ENCODE results near the gene SEMA3E. TPM values are rescaled to one million over a fixed set of nuclear protein-coding genes. Genes with fewer than 3 reads are reported as not detected.

SEMA3E gene
- total and polyA plus RNA-seq, 7 experiments from 2014 or later: not detected

DNA sequence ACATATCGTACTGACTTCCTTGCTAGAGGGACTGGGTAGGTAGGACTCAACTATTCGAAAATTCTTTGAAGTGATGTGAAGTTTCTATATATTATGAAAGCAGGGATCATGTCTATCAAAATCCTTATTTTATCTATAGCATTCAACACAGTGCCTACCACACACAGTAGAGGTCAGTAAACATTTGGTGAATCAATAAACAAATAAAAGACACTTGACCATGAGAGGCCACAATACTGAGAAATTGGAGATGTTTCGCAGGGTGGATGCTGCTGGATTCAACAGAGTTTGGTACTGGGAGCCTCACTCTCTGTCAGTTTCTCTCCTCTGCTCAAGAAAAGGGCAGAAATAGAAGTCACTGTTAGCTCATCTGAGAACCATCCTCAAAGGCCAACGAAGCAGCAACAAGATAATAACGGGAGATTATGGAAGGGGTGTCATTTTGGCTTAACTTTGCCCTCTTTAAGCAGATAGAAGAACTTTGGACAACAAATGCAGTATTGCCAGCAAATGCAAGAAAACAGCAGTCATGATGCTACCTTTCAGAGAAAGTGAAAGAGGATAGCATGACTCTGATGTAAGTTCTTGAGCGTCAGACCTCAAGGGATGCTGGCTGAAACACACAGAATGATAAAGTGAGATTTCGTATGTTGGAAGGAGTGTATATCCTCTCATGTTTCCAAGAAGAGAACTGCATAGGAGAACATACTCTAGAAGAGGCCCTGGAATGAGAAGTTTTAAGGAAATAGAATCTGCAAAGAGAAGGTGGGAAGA, 107.6 kb downstream of the SEMA3E start:
- intact Hi-C loops (cut with micrococcal nuclease): no loop called here
- no peak for ATAC-seq
- no peak for DNase-seq
- Histone ChIP-seq H3K4me1 (ENCODE audit: control insufficient read depth in 2 of 2, insufficient read depth in 2 of 2, low read length in 2 of 2) (no peaks in the 10 kb centered on the region), H3K9me3 (ENCODE audit: control insufficient read depth in 2 of 3, low read length in 3 of 3) (no peaks in the 10 kb centered on the region), H3K27ac (ENCODE audit: low read depth, low read length) (no peak overlapping the region), H3K4me3 (ENCODE audit: low read length) (no peak overlapping the region), H3K36me3 (ENCODE audit: control insufficient read depth in 2 of 3, insufficient read depth in 3 of 3, low read length in 3 of 3) (no peaks in the 10 kb centered on the region), H3K27me3 (ENCODE audit: control insufficient read depth in 2 of 2, insufficient read depth in 2 of 2, low read length in 2 of 2) (no peaks in the 10 kb centered on the region)
- no peaks in the 10 kb centered on the region for H3K4me1 Mint-ChIP-seq
- no peak overlapping the region for H3K4me3 Mint-ChIP-seq
- no peaks in the 10 kb centered on the region for H3K27me3 Mint-ChIP-seq
- ChIA-PET CTCF (no interaction called here), POLR2A (no interaction called here)
- H3K9me3 Mint-ChIP-seq: peaks cover 0 to 14% (median 2%) of the 10 kb centered on the region in 11 donors
- no peaks in the 10 kb centered on the region for H3K36me3 Mint-ChIP-seq
- H3K27ac Mint-ChIP-seq: no peak overlapping the region

GRCh38 chr7:83534488-83534887, 114.5 kb downstream of the SEMA3E start:
- H3K27ac Mint-ChIP-seq: no peak overlapping the region
- ChIA-PET POLR2A (no interaction called here), CTCF (no interaction called here)
- Histone ChIP-seq H3K4me3 (ENCODE audit: low read length) (no peak overlapping the region), H3K27ac (ENCODE audit: low read depth, low read length) (no peak overlapping the region), H3K27me3 (ENCODE audit: control insufficient read depth in 2 of 2, insufficient read depth in 2 of 2, low read length in 2 of 2) (no peaks in the 10 kb centered on the region), H3K9me3 (ENCODE audit: control insufficient read depth in 2 of 3, low read length in 3 of 3) (no peaks in the 10 kb centered on the region), H3K4me1 (ENCODE audit: control insufficient read depth in 2 of 2, insufficient read depth in 2 of 2, low read length in 2 of 2) (no peaks in the 10 kb centered on the region), H3K36me3 (ENCODE audit: control insufficient read depth in 2 of 3, insufficient read depth in 3 of 3, low read length in 3 of 3) (no peaks in the 10 kb centered on the region)
- no peak for ATAC-seq
- H3K4me3 Mint-ChIP-seq: no peak overlapping the region
- no peak for DNase-seq
- no peaks in the 10 kb centered on the region for H3K36me3 Mint-ChIP-seq
- H3K27me3 Mint-ChIP-seq: no peaks in the 10 kb centered on the region
- H3K4me1 Mint-ChIP-seq: no peaks in the 10 kb centered on the region
- peaks cover 0 to 10% (median 2%) of the 10 kb centered on the region in 11 donors for H3K9me3 Mint-ChIP-seq
- intact Hi-C loops (cut with micrococcal nuclease): no loop called here

GRCh38 chr7:83532219-83532618, 116.7 kb downstream of the SEMA3E start:
- Mint-ChIP-seq H3K4me3 (no peak overlapping the region), H3K27ac (no peak overlapping the region), H3K27me3 (no peaks in the 10 kb centered on the region), H3K36me3 (no peaks in the 10 kb centered on the region), H3K9me3 (peaks cover 0 to 5% (median 0%) of the 10 kb centered on the region in 11 donors), H3K4me1 (no peaks in the 10 kb centered on the region)
- no peak for ATAC-seq
- H3K4me1 ChIP-seq (ENCODE audit: control insufficient read depth in 2 of 2, insufficient read depth in 2 of 2, low read length in 2 of 2): no peaks in the 10 kb centered on the region
- no peak for DNase-seq
- CTCF ChIA-PET: no interaction called here
- no peaks in the 10 kb centered on the region for H3K27me3 ChIP-seq (ENCODE audit: control insufficient read depth in 2 of 2, insufficient read depth in 2 of 2, low read length in 2 of 2)
- H3K9me3 ChIP-seq (ENCODE audit: control insufficient read depth in 2 of 3, low read length in 3 of 3): no peaks in the 10 kb centered on the region
- POLR2A ChIA-PET: no interaction called here
- no peak overlapping the region for H3K27ac ChIP-seq (ENCODE audit: low read depth, low read length)
- intact Hi-C loops (cut with micrococcal nuclease): no loop called here
- H3K4me3 ChIP-seq (ENCODE audit: low read length): no peak overlapping the region
- no peaks in the 10 kb centered on the region for H3K36me3 ChIP-seq (ENCODE audit: control insufficient read depth in 2 of 3, insufficient read depth in 3 of 3, low read length in 3 of 3)

GRCh38 chr7:83531766-83532165, 117.2 kb downstream of the SEMA3E start:
- DNase-seq: no peak
- intact Hi-C loops (cut with micrococcal nuclease): no loop called here
- H3K36me3 ChIP-seq (ENCODE audit: control insufficient read depth in 2 of 3, insufficient read depth in 3 of 3, low read length in 3 of 3): no peaks in the 10 kb centered on the region
- ChIA-PET CTCF (no interaction called here), POLR2A (no interaction called here)
- H3K36me3 Mint-ChIP-seq: no peaks in the 10 kb centered on the region
- no peaks in the 10 kb centered on the region for H3K27me3 Mint-ChIP-seq
- H3K4me1 ChIP-seq (ENCODE audit: control insufficient read depth in 2 of 2, insufficient read depth in 2 of 2, low read length in 2 of 2): no peaks in the 10 kb centered on the region
- no peaks in the 10 kb centered on the region for H3K4me1 Mint-ChIP-seq
- H3K9me3 Mint-ChIP-seq: peaks cover 0 to 4% (median 0%) of the 10 kb centered on the region in 11 donors
- H3K27ac ChIP-seq (ENCODE audit: low read depth, low read length): no peak overlapping the region
- H3K27ac Mint-ChIP-seq: no peak overlapping the region
- H3K27me3 ChIP-seq (ENCODE audit: control insufficient read depth in 2 of 2, insufficient read depth in 2 of 2, low read length in 2 of 2): no peaks in the 10 kb centered on the region
- H3K4me3 Mint-ChIP-seq: no peak overlapping the region
- H3K4me3 ChIP-seq (ENCODE audit: low read length): no peak overlapping the region
- no peaks in the 10 kb centered on the region for H3K9me3 ChIP-seq (ENCODE audit: control insufficient read depth in 2 of 3, low read length in 3 of 3)
- ATAC-seq: no peak

- Histone ChIP-seq H3K36me3 (ENCODE audit: control insufficient read depth in 2 of 3, insufficient read depth in 3 of 3, low read length in 3 of 3) (no peaks in the 10 kb centered on the region), H3K27me3 (ENCODE audit: control insufficient read depth in 2 of 2, insufficient read depth in 2 of 2, low read length in 2 of 2) (no peaks in the 10 kb centered on the region), H3K4me1 (ENCODE audit: control insufficient read depth in 2 of 2, insufficient read depth in 2 of 2, low read length in 2 of 2) (no peaks in the 10 kb centered on the region), H3K9me3 (ENCODE audit: control insufficient read depth in 2 of 3, low read length in 3 of 3) (no peaks in the 10 kb centered on the region), H3K4me3 (ENCODE audit: low read length) (no peak overlapping the region), H3K27ac (ENCODE audit: low read depth, low read length) (no peak overlapping the region)
- intact Hi-C loops (cut with micrococcal nuclease): no loop called here
- CTCF ChIA-PET: interaction anchor here (0.6 kb wide), 1 partner anchor 12 kb away, joined by 4 read pairs; no protein-coding TSS in a partner anchor
- H3K36me3 Mint-ChIP-seq: peaks cover 0 to 5% (median 0%) of the 10 kb centered on the region in 5 donors
- ATAC-seq (no peak), DNase-seq (no peak)
- H3K27me3 Mint-ChIP-seq: no peaks in the 10 kb centered on the region
- no peak overlapping the region for H3K27ac Mint-ChIP-seq
- POLR2A ChIA-PET: no interaction called here
- no peak overlapping the region for H3K4me3 Mint-ChIP-seq
- peaks cover 0 to 15% (median 0%) of the 10 kb centered on the region in 11 donors for H3K9me3 Mint-ChIP-seq
- no peaks in the 10 kb centered on the region for H3K4me1 Mint-ChIP-seq
These were observed 120.0 kb downstream of the SEMA3E start for GRCh38 chr7:83528925-83529423.

- no peaks in the 10 kb centered on the region for H3K36me3 ChIP-seq (ENCODE audit: control insufficient read depth in 2 of 3, insufficient read depth in 3 of 3, low read length in 3 of 3)
- ATAC-seq (no peak), DNase-seq (no peak)
- H3K4me3 ChIP-seq (ENCODE audit: low read length): no peak overlapping the region
- peaks cover 0 to 25% (median 0%) of the 10 kb centered on the region in 11 donors for H3K9me3 Mint-ChIP-seq
- H3K4me3 Mint-ChIP-seq: no peak overlapping the region
- no peaks in the 10 kb centered on the region for H3K4me1 Mint-ChIP-seq
- no peaks in the 10 kb centered on the region for H3K4me1 ChIP-seq (ENCODE audit: control insufficient read depth in 2 of 2, insufficient read depth in 2 of 2, low read length in 2 of 2)
- POLR2A ChIA-PET: no interaction called here
- H3K36me3 Mint-ChIP-seq: peaks cover 0 to 5% (median 0%) of the 10 kb centered on the region in 5 donors
- intact Hi-C loops (cut with micrococcal nuclease): no loop called here
- H3K27ac Mint-ChIP-seq: no peak overlapping the region
- H3K9me3 ChIP-seq (ENCODE audit: control insufficient read depth in 2 of 3, low read length in 3 of 3): no peaks in the 10 kb centered on the region
- H3K27me3 Mint-ChIP-seq: no peaks in the 10 kb centered on the region
- CTCF ChIA-PET: no interaction called here
- H3K27ac ChIP-seq (ENCODE audit: low read depth, low read length): no peak overlapping the region
- no peaks in the 10 kb centered on the region for H3K27me3 ChIP-seq (ENCODE audit: control insufficient read depth in 2 of 2, insufficient read depth in 2 of 2, low read length in 2 of 2)
These were observed 124.5 kb downstream of the SEMA3E start for GRCh38 chr7:83524277-83525075.
